ENCODE data around the gene OGFOD3.
A peak's percentile ranks its signal among the peaks of the same experiment; 100 is the strongest.
"Not testable (repeated sequence)": the region's sequence is repeated elsewhere in the genome, so short reads cannot be mapped to it uniquely, and the experiment has no call there.

Gene OGFOD3

GRCh38 chr17:82351713-82352488 lies 66.5 kb downstream of the OGFOD3 start:
- peak; percentile 78 for DNase-seq (ENCODE audit: low read depth)

- no peak for DNase-seq (ENCODE audit: low read depth)
Observed at GRCh38 chr17:82351254-82351712, 67.1 kb downstream of the OGFOD3 start.

GRCh38 chr17:82350182-82351030 lies 68.0 kb downstream of the OGFOD3 start:
- DNase-seq (ENCODE audit: low read depth) = no peak

- DNase-seq (ENCODE audit: low read depth) = no peak
Observed at GRCh38 chr17:82349287-82349701, 69.1 kb downstream of the OGFOD3 start.

- no peak for DNase-seq (ENCODE audit: low read depth)
Observed at GRCh38 chr17:82348866-82349265, 69.5 kb downstream of the OGFOD3 start.

- DNase-seq (ENCODE audit: low read depth) = no peak
Observed at GRCh38 chr17:82348434-82348833, 70.0 kb downstream of the OGFOD3 start.

GRCh38 chr17:82347994-82348393 lies 70.4 kb downstream of the OGFOD3 start:
- DNase-seq (ENCODE audit: low read depth) = not testable (repeated sequence)

- no peak for DNase-seq (ENCODE audit: low read depth)
Observed at GRCh38 chr17:82346342-82347300, 71.8 kb downstream of the OGFOD3 start.

GRCh38 chr17:82345151-82345976 lies 73.0 kb downstream of the OGFOD3 start:
- no peak for DNase-seq (ENCODE audit: low read depth)

- DNase-seq (ENCODE audit: low read depth) = no peak
Observed at GRCh38 chr17:82344175-82344907, 74.0 kb downstream of the OGFOD3 start.

- DNase-seq (ENCODE audit: low read depth) = no peak
Observed at GRCh38 chr17:82343560-82343959, 74.8 kb downstream of the OGFOD3 start.

- no peak for DNase-seq (ENCODE audit: low read depth)
Observed at GRCh38 chr17:82342361-82343079, 75.9 kb downstream of the OGFOD3 start.

GRCh38 chr17:82339634-82340580 lies 78.5 kb downstream of the OGFOD3 start:
- no peak for DNase-seq (ENCODE audit: low read depth)

All from activated T-cell treated with anti-CD3 and anti-CD28 coated beads for 24 hours (primary cell).